B cell (primary cell): Measurements from ENCODE around the gene HOXA10.

ENCODE experiments used
- EZH2 ChIP-seq: IDR thresholded peaks from 2 replicates; pipeline ENCODE4 v1.6.1; 2012; ENCODE audit warnings: borderline replicate concordance, low read depth, mild to moderate bottlenecking, moderate library complexity, low read length; ENCODE audit not compliant: insufficient read depth, poor library complexity, severe bottlenecking
- TF ChIP-seq, protein P1 (sequence below): fragments of 200-600 bp; IDR thresholded peaks from one replicate; pipeline ENCODE4 v1.8.0; 2022; ENCODE audit warnings: antibody characterized with exemption, mild to moderate bottlenecking

- TF ChIP-seq, protein P1, sequence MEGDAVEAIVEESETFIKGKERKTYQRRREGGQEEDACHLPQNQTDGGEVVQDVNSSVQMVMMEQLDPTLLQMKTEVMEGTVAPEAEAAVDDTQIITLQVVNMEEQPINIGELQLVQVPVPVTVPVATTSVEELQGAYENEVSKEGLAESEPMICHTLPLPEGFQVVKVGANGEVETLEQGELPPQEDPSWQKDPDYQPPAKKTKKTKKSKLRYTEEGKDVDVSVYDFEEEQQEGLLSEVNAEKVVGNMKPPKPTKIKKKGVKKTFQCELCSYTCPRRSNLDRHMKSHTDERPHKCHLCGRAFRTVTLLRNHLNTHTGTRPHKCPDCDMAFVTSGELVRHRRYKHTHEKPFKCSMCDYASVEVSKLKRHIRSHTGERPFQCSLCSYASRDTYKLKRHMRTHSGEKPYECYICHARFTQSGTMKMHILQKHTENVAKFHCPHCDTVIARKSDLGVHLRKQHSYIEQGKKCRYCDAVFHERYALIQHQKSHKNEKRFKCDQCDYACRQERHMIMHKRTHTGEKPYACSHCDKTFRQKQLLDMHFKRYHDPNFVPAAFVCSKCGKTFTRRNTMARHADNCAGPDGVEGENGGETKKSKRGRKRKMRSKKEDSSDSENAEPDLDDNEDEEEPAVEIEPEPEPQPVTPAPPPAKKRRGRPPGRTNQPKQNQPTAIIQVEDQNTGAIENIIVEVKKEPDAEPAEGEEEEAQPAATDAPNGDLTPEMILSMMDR, result no peak
- peak; percentile 95 for TF ChIP-seq EZH2
Measured at GRCh38 chr7:27198138-27198841, 24.2 kb upstream of the HOXA10 start.
